IPS-18c (cell line): ENCODE measurements around the gene KCNC3.
"Not testable (repeated sequence)": the region's sequence is repeated elsewhere in the genome, so short reads cannot be mapped to it uniquely, and the experiment has no call there.

Experiments
- H3K4me3 ChIP-seq: 2 replicates; pipeline ENCODE4 v1.7.0; 2013; ENCODE audit warnings: low read depth, mild to moderate bottlenecking, low read length, moderate library complexity; ENCODE audit not compliant: insufficient read depth
- H3K9me3 ChIP-seq: one replicate; pipeline ENCODE4 v1.6.1; 2013; ENCODE audit warnings: mild to moderate bottlenecking, low read length, moderate library complexity; ENCODE audit not compliant: control insufficient read depth, insufficient read depth

KCNC3 gene

GRCh38 chr19:50332244-50333038 is 3.3 kb upstream of the KCNC3 start:
- Histone ChIP-seq H3K4me3 (peak overlapping the region; percentile 84), H3K9me3 (no peaks in the 10 kb centered on the region)

- no peaks in the 10 kb centered on the region for H3K9me3 ChIP-seq
- peak overlapping the region; percentile 84 for H3K4me3 ChIP-seq
These were observed 2.7 kb upstream of the KCNC3 start for GRCh38 chr19:50331994-50332243.

- Histone ChIP-seq H3K4me3 (peak overlapping the region; percentile 84), H3K9me3 (no peaks in the 10 kb centered on the region)
These were observed 2.2 kb upstream of the KCNC3 start for GRCh38 chr19:50331221-50331993.

GRCh38 chr19:50330365-50331078 is 1.3 kb upstream of the KCNC3 start:
- Histone ChIP-seq H3K9me3 (no peaks in the 10 kb centered on the region), H3K4me3 (peak overlapping the region; percentile 85)

- H3K9me3 ChIP-seq = not testable (repeated sequence)
- peak overlapping the region; percentile 85 for H3K4me3 ChIP-seq
These were observed 733 bp upstream of the KCNC3 start for GRCh38 chr19:50329926-50330294.

GRCh38 chr19:50328873-50329145 is 368 bp downstream of the KCNC3 start:
- H3K4me3 ChIP-seq = no peak overlapping the region
- no peaks in the 10 kb centered on the region for H3K9me3 ChIP-seq

GRCh38 chr19:50328224-50328872 is 829 bp downstream of the KCNC3 start:
- Histone ChIP-seq H3K9me3 (no peaks in the 10 kb centered on the region), H3K4me3 (peak overlapping the region; percentile 61)

- peak overlapping the region; percentile 63; the same call in 1 of the 2 replicates for H3K4me3 ChIP-seq
- H3K9me3 ChIP-seq = no peaks in the 10 kb centered on the region
These were observed 1.5 kb downstream of the KCNC3 start for GRCh38 chr19:50327461-50328223.

GRCh38 chr19:50327013-50327412 is 2.2 kb downstream of the KCNC3 start:
- peak overlapping the region; percentile 63; the same call in 1 of the 2 replicates for H3K4me3 ChIP-seq
- H3K9me3 ChIP-seq = no peaks in the 10 kb centered on the region

GRCh38 chr19:50326101-50326664 is 3.0 kb downstream of the KCNC3 start:
- Histone ChIP-seq H3K4me3 (peak overlapping the region; percentile 63), H3K9me3 (no peaks in the 10 kb centered on the region)

GRCh38 chr19:50325310-50326100 is 3.7 kb downstream of the KCNC3 start:
- Histone ChIP-seq H3K9me3 (no peaks in the 10 kb centered on the region), H3K4me3 (peak overlapping the region; percentile 63)

GRCh38 chr19:50324331-50324730 is 4.8 kb downstream of the KCNC3 start:
- Histone ChIP-seq H3K9me3 (no peaks in the 10 kb centered on the region), H3K4me3 (no peak overlapping the region)

- no peaks in the 10 kb centered on the region for H3K9me3 ChIP-seq
- no peak overlapping the region for H3K4me3 ChIP-seq
These were observed 5.4 kb downstream of the KCNC3 start for GRCh38 chr19:50323782-50324133.

- no peaks in the 10 kb centered on the region for H3K9me3 ChIP-seq
- H3K4me3 ChIP-seq = no peak overlapping the region
These were observed 6.0 kb downstream of the KCNC3 start for GRCh38 chr19:50322931-50323781.

- Histone ChIP-seq H3K9me3 (no peaks in the 10 kb centered on the region), H3K4me3 (no peak overlapping the region)
These were observed 6.9 kb downstream of the KCNC3 start for GRCh38 chr19:50322234-50322633.
